Peyer's patch (tissue), 4 donors: ENCODE measurements around the gene ELMO1. TPM values are rescaled to one million over a fixed set of nuclear protein-coding genes. Genes with fewer than 3 reads are reported as not detected.

Source experiments
- DNase-seq, 3 donors: peaks; one replicate each; pipeline ENCODE4 v3.0.0-alpha.2; 2017 to 2019
- H3K27ac ChIP-seq, 4 donors: fragments of 200-600 bp; sonication (generic); one replicate each; pipeline ENCODE4 v1.5.1; 2016 to 2019
- H3K27me3 ChIP-seq, 2 donors: fragments of 200-600 bp; sonication (generic); one replicate each; pipeline ENCODE4 v1.5.1; 2019
- H3K36me3 ChIP-seq, 3 donors: fragments of 200-600 bp; sonication (generic); one replicate each; pipeline ENCODE4 v1.5.1; 2016 to 2019
- H3K4me1 ChIP-seq, 4 donors: fragments of 200-600 bp; sonication (generic); one replicate each; pipeline ENCODE4 v1.5.1; 2016 to 2019
- H3K4me3 ChIP-seq, 4 donors: fragments of 200-600 bp; sonication (generic); 1 replicate in 3 of 4; 2 replicates in 1 of 4; pipeline ENCODE4 v1.5.1; 2016 to 2019; ENCODE audit warnings: mild to moderate bottlenecking in 1 of 4
- H3K9me3 ChIP-seq, 4 donors: fragments of 200-600 bp; sonication (generic); one replicate each; pipeline ENCODE4 v1.5.1; 2016 to 2019; ENCODE audit warnings: mild to moderate bottlenecking in 1 of 4
- POLR2A ChIP-seq, 2 donors: fragments of 450-650 bp; IDR thresholded peaks; one replicate each; pipeline ENCODE4 v1.5.1; 2017; ENCODE audit warnings: antibody characterized with exemption in 2 of 2, mild to moderate bottlenecking in 2 of 2, moderate library complexity in 2 of 2
- total RNA-seq, 4 donors: library from RNA; depleted of rRNA; stranded (reverse); fragments of >200 nt; gene quantifications; one replicate each; pipeline ENCODE4 v1.1.0, GENCODE V29; 2016
- TF ChIP-seq, protein P1 (sequence below), 6 experiments: fragments of 450-650 bp in 4 of 6; fragments of 200-600 bp in 2 of 6; sonication (generic) in 1 of 6; IDR thresholded peaks; one replicate each; pipeline ENCODE4 v1.5.1; 2017 to 2019; ENCODE audit warnings: antibody characterized with exemption in 6 of 6, mild to moderate bottlenecking in 3 of 6, moderate library complexity in 1 of 6

The ELMO1 gene
- total RNA-seq, 4 donors from 2014 or later: 43.1 to 381 (median 72.2) TPM

DNA sequence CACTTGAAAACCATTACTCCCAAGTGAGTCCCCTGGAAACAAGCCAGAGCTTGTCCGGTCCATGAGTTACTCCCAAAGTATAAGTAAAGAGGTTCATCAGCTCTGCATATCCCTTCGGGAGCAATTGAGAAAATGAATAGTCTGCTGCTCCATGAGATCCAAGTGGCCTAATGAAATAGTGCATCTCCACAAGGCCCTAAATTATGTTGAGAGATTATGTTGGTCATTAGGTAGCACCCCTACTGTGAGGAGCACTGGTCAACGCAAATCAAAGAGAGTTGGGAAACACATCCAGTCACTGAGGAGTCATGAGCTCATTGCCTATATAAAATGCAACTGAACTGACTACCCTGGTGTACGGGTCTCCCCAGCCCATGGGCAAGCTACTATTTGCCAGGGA lies 518.9 kb downstream of the ELMO1 start:
- no peak for DNase-seq
- no peak overlapping the region for H3K4me3 ChIP-seq
- no peaks in the 10 kb centered on the region for H3K27me3 ChIP-seq
- H3K27ac ChIP-seq: no peak overlapping the region
- no peaks in the 10 kb centered on the region for H3K36me3 ChIP-seq
- no peak for TF ChIP-seq POLR2A (IDR thresholded peaks at IDR 0.05)
- TF ChIP-seq, protein P1, sequence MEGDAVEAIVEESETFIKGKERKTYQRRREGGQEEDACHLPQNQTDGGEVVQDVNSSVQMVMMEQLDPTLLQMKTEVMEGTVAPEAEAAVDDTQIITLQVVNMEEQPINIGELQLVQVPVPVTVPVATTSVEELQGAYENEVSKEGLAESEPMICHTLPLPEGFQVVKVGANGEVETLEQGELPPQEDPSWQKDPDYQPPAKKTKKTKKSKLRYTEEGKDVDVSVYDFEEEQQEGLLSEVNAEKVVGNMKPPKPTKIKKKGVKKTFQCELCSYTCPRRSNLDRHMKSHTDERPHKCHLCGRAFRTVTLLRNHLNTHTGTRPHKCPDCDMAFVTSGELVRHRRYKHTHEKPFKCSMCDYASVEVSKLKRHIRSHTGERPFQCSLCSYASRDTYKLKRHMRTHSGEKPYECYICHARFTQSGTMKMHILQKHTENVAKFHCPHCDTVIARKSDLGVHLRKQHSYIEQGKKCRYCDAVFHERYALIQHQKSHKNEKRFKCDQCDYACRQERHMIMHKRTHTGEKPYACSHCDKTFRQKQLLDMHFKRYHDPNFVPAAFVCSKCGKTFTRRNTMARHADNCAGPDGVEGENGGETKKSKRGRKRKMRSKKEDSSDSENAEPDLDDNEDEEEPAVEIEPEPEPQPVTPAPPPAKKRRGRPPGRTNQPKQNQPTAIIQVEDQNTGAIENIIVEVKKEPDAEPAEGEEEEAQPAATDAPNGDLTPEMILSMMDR (IDR thresholded peaks at IDR 0.05): no peak
- peaks cover 0 to under 1% (median 0%) of the 10 kb centered on the region in 4 donors for H3K4me1 ChIP-seq
- H3K9me3 ChIP-seq: no peaks in the 10 kb centered on the region

- Histone ChIP-seq H3K9me3 (no peaks in the 10 kb centered on the region), H3K4me3 (no peak overlapping the region), H3K27ac (no peak overlapping the region), H3K4me1 (peaks cover 0 to 9% (median 0%) of the 10 kb centered on the region in 4 donors), H3K27me3 (no peaks in the 10 kb centered on the region), H3K36me3 (no peaks in the 10 kb centered on the region)
- DNase-seq: no peak
- no peak for TF ChIP-seq POLR2A (IDR thresholded peaks at IDR 0.05)
Observed at GRCh38 chr7:36928718-36929117, 519.9 kb downstream of the ELMO1 start.

GRCh38 chr7:36928311-36928710 lies 520.4 kb downstream of the ELMO1 start:
- Histone ChIP-seq H3K4me1 (peaks cover 0 to 9% (median 0%) of the 10 kb centered on the region in 4 donors), H3K9me3 (no peaks in the 10 kb centered on the region), H3K27me3 (no peaks in the 10 kb centered on the region), H3K27ac (no peak overlapping the region), H3K4me3 (no peak overlapping the region), H3K36me3 (no peaks in the 10 kb centered on the region)
- DNase-seq: no peak
- TF ChIP-seq POLR2A (IDR thresholded peaks at IDR 0.05): no peak
- TF ChIP-seq, protein P1 (IDR thresholded peaks at IDR 0.05): no peak

GRCh38 chr7:36925691-36926090 lies 523.0 kb downstream of the ELMO1 start:
- Histone ChIP-seq H3K9me3 (no peaks in the 10 kb centered on the region), H3K4me1 (peaks cover 0 to 9% (median 0%) of the 10 kb centered on the region in 4 donors), H3K36me3 (no peaks in the 10 kb centered on the region), H3K27me3 (no peaks in the 10 kb centered on the region), H3K4me3 (no peak overlapping the region), H3K27ac (no peak overlapping the region)
- no peak for DNase-seq
- TF ChIP-seq, protein P1 (IDR thresholded peaks at IDR 0.05): no peak
- TF ChIP-seq POLR2A (IDR thresholded peaks at IDR 0.05): no peak

- DNase-seq: no peak
- Histone ChIP-seq H3K9me3 (no peaks in the 10 kb centered on the region), H3K27ac (no peak overlapping the region), H3K36me3 (no peaks in the 10 kb centered on the region), H3K4me1 (peaks cover 0 to 9% (median 0%) of the 10 kb centered on the region in 4 donors), H3K27me3 (no peaks in the 10 kb centered on the region), H3K4me3 (no peak overlapping the region)
- TF ChIP-seq POLR2A (IDR thresholded peaks at IDR 0.05): no peak
- TF ChIP-seq, protein P1 (IDR thresholded peaks at IDR 0.05): no peak
Observed at GRCh38 chr7:36925207-36925606, 523.5 kb downstream of the ELMO1 start.

DNA sequence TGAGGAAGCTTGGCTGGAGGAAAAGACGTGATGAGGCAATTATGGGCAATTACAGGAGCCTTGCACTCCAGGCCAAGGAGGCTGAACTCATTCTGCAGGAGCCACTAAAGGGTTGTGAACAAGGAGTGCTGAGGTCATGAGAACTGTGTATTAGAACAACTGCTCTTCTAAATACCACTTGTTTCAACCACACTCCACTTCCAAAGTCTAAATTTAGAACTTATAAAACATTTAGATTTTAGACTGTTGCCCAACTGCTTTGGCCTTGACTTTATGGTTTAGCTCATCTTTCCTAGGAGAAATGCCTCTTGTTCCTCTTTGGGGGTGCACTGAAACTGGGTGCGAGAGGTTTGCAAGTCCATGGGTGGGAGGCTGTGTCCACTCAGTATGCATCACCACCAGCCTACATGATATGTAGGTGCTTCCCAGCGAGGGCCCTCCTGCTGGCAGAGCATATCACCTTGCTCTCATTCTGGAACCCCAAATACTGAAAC lies 524.7 kb downstream of the ELMO1 start:
- Histone ChIP-seq H3K27me3 (no peaks in the 10 kb centered on the region), H3K9me3 (no peaks in the 10 kb centered on the region), H3K4me1 (peaks cover 0 to 9% (median 0%) of the 10 kb centered on the region in 4 donors), H3K4me3 (no peak overlapping the region), H3K27ac (no peak overlapping the region), H3K36me3 (no peaks in the 10 kb centered on the region)
- TF ChIP-seq, protein P1 (IDR thresholded peaks at IDR 0.05): no peak
- no peak for TF ChIP-seq POLR2A (IDR thresholded peaks at IDR 0.05)
- DNase-seq: peak in 1 of 3 donors; percentile 57
